B cell (primary cell): Measurements from ENCODE around the gene PTGES. TPM values are rescaled to one million over a fixed set of nuclear protein-coding genes. Genes with fewer than 3 reads are reported as not detected.

Experiments
- ATAC-seq: fragments of 200-7000 bp; cut with Tn5 transposase; one replicate; pipeline ENCODE4 v1.10.0; 2021; ENCODE audit warnings: low read depth, mild to moderate bottlenecking, moderate number of reproducible peaks, moderate library complexity
- CTCF ChIA-PET: fragments of 350-600 bp; sonication (Branson Sonifier 250); formaldehyde crosslinking; loops from one replicate; lab custom pipeline; 2021; ENCODE audit warnings: antibody characterized with exemption, inconsistent platforms; lab: Charles Lee
- POLR2A ChIA-PET: fragments of 350-600 bp; sonication (Branson Sonifier 250); formaldehyde crosslinking; loops from one replicate; lab custom pipeline; 2021; ENCODE audit warnings: antibody characterized with exemption; lab: Charles Lee
- DNase-seq: peaks from one replicate; pipeline ENCODE4 v3.0.0; 2013
- H2AFZ ChIP-seq: 2 replicates; pipeline ENCODE4 v1.6.1; 2012; ENCODE audit warnings: mild to moderate bottlenecking, low read depth, low read length; ENCODE audit not compliant: insufficient read depth, poor library complexity, severe bottlenecking
- H3K27ac ChIP-seq, 2 donors: 1 replicate in 1 of 2; 2 replicates in 1 of 2; pipeline ENCODE4 v1.5.1; 2012 to 2013; ENCODE audit warnings: low read length in 2 of 2, mild to moderate bottlenecking in 2 of 2, moderate library complexity in 1 of 2
- H3K27me3 ChIP-seq, 4 experiments: fragments of 200-600 bp in 1 of 4; sonication (generic) in 1 of 4; replicated peaks in 1 of 4; 1 replicate in 2 of 4; 2 replicates in 2 of 4; pipeline versions ENCODE4 v1.6.1 to v1.7.0; 2013 to 2016; ENCODE audit warnings: low read length in 3 of 4, mild to moderate bottlenecking in 2 of 4, mixed read lengths in 1 of 4, moderate library complexity in 1 of 4; ENCODE audit not compliant: insufficient read depth in 4 of 4, control insufficient read depth in 3 of 4; ENCODE audit errors: control extremely low read depth in 1 of 4
- H3K36me3 ChIP-seq, 2 experiments: replicated peaks in 1 of 2; 1 replicate in 1 of 2; 2 replicates in 1 of 2; pipeline versions ENCODE4 v1.6.1 to v1.7.1; 2013; ENCODE audit warnings: low read length in 1 of 2; ENCODE audit not compliant: insufficient read depth in 2 of 2, control insufficient read depth in 1 of 2; ENCODE audit errors: control extremely low read depth in 1 of 2, extremely low read depth in 1 of 2
- H3K4me1 ChIP-seq, 2 donors: fragments of 200-600 bp in 1 of 2; sonication (generic) in 1 of 2; 1 replicate in 1 of 2; 2 replicates in 1 of 2; pipeline versions ENCODE4 v1.5.1 to v1.6.1; 2013 to 2017; ENCODE audit warnings: low read length in 2 of 2; ENCODE audit not compliant: control insufficient read depth in 2 of 2, insufficient read depth in 2 of 2
- H3K4me2 ChIP-seq: replicated peaks from 2 replicates; pipeline ENCODE3; 2012; ENCODE audit warnings: mild to moderate bottlenecking, low read depth, low read length; ENCODE audit not compliant: poor library complexity, severe bottlenecking
- H3K4me3 ChIP-seq, 5 experiments: fragments of 200-600 bp in 1 of 5; sonication (generic) in 1 of 5; 1 replicate in 3 of 5; 2 replicates in 2 of 5; pipeline versions ENCODE4 v1.5.1 to v1.7.0; 2011 to 2016; ENCODE audit warnings: low read length in 4 of 5, mild to moderate bottlenecking in 4 of 5, low read depth in 2 of 5, control low read depth in 1 of 5, moderate library complexity in 1 of 5; ENCODE audit not compliant: insufficient read depth in 1 of 5; ENCODE audit errors: control extremely low read depth in 1 of 5, extremely low read depth in 1 of 5
- H3K79me2 ChIP-seq: fragments of 200-600 bp; sonication (generic); one replicate; pipeline ENCODE4 v1.6.0; 2016; ENCODE audit warnings: low read length; ENCODE audit not compliant: control insufficient read depth, insufficient read depth
- H3K9ac ChIP-seq: fragments of 200-600 bp; sonication (generic); 2 replicates; pipeline ENCODE4 v1.6.1; 2017; ENCODE audit warnings: mild to moderate bottlenecking, low read length, moderate library complexity
- H3K9me3 ChIP-seq, 3 donors: one replicate each; pipeline versions ENCODE4 v1.6.1 to v1.7.1; 2013; ENCODE audit warnings: low read length in 2 of 3; ENCODE audit not compliant: control insufficient read depth in 2 of 3, insufficient read depth in 1 of 3; ENCODE audit errors: control extremely low read depth in 1 of 3
- H4K20me1 ChIP-seq: 2 replicates; pipeline ENCODE4 v1.6.0; 2012; ENCODE audit warnings: mild to moderate bottlenecking, low read length; ENCODE audit not compliant: insufficient read depth, control insufficient read depth, poor library complexity, severe bottlenecking
- H3K27ac Mint-ChIP-seq: one replicate; pipeline ENCODE4 v1.8.0; 2021; ENCODE audit warnings: mixed read lengths
- H3K27me3 Mint-ChIP-seq: one replicate; pipeline ENCODE4 v1.8.0; 2021; ENCODE audit warnings: mixed read lengths
- H3K4me1 Mint-ChIP-seq: one replicate; pipeline ENCODE4 v1.8.0; 2021; ENCODE audit warnings: mixed read lengths
- H3K4me3 Mint-ChIP-seq: one replicate; pipeline ENCODE4 v1.8.0; 2021; ENCODE audit warnings: mixed read lengths
- H3K9me3 Mint-ChIP-seq: one replicate; pipeline ENCODE4 v1.8.0; 2022; ENCODE audit warnings: mixed read lengths; ENCODE audit not compliant: insufficient read depth
- EZH2 ChIP-seq: IDR thresholded peaks from 2 replicates; pipeline ENCODE4 v1.6.1; 2012; ENCODE audit warnings: borderline replicate concordance, low read depth, mild to moderate bottlenecking, moderate library complexity, low read length; ENCODE audit not compliant: insufficient read depth, poor library complexity, severe bottlenecking
- WGBS: methylation state at CpG from one replicate; pipeline ENCODE4 v1.1.5; 2013; ENCODE audit warnings: missing lambda C conversion rate; ENCODE audit not compliant: insufficient coverage; 5-methylcytosine and 5-hydroxymethylcytosine counted together
- intact Hi-C: fragments of 100-400 bp; cut with micrococcal nuclease; formaldehyde crosslinking; loops from one replicate; pipeline ENCODE4 v1.10.0; 2022
- polyA plus RNA-seq: library from polyadenylated mRNA; depleted of rRNA; stranded (reverse); fragments of >200 nt; gene quantifications from 2 replicates; pipeline ENCODE4 v1.2.3, GENCODE V29; 2012
- total RNA-seq, 2 donors: library from RNA; stranded (reverse); fragments of 120-200 nt in 1 of 2; gene quantifications; 1 replicate in 1 of 2; 2 replicates in 1 of 2; pipeline versions ENCODE4 v1.2.3 to v1.2.4, GENCODE V29; 2013 to 2022
- TF ChIP-seq, protein P1 (sequence below): fragments of 200-600 bp; IDR thresholded peaks from one replicate; pipeline ENCODE4 v1.8.0; 2022; ENCODE audit warnings: antibody characterized with exemption, mild to moderate bottlenecking

Gene PTGES
- total and polyA plus RNA-seq, 2 donors (not counting 1 experiment from before 2014, with no cell fraction given), result not detected

- H3K4me3 Mint-ChIP-seq, result no peak overlapping the region
- no peak for ATAC-seq
These were observed 19.8 kb downstream of the PTGES start for GRCh38 chr9:129732946-129733631.

GRCh38 chr9:129732100-129732499, 20.7 kb downstream of the PTGES start:
- no peaks in the 10 kb centered on the region for H4K20me1 ChIP-seq
- no peak overlapping the region for H3K27ac Mint-ChIP-seq
- 86% methylated on average over 10 of the region's 10 CpGs for whole genome bisulfite sequencing
- H3K4me1 ChIP-seq, result peaks cover 0 to 2% of the 10 kb centered on the region in 2 donors
- no peak overlapping the region for H3K9ac ChIP-seq
- H3K79me2 ChIP-seq, result no peaks in the 10 kb centered on the region
- H3K4me3 Mint-ChIP-seq, result no peak overlapping the region
- H3K27ac ChIP-seq, result no peak overlapping the region
- H3K4me2 ChIP-seq, result no peak overlapping the region
- ChIA-PET POLR2A (no interaction called here), CTCF (no interaction called here)
- ATAC-seq (no peak), DNase-seq (no peak)
- no peak overlapping the region for H2AFZ ChIP-seq
- H3K27me3 Mint-ChIP-seq, result peaks cover 13% of the 10 kb centered on the region
- H3K9me3 ChIP-seq, result no peaks in the 10 kb centered on the region
- intact Hi-C loops, result no loop called here
- H3K4me3 ChIP-seq, result no peak overlapping the region
- H3K9me3 Mint-ChIP-seq, result no peaks in the 10 kb centered on the region
- H3K4me1 Mint-ChIP-seq, result peaks cover 1% of the 10 kb centered on the region
- peaks cover 0 to 6% (median 0%) of the 10 kb centered on the region in 4 experiments for H3K27me3 ChIP-seq
- TF ChIP-seq, protein P1, sequence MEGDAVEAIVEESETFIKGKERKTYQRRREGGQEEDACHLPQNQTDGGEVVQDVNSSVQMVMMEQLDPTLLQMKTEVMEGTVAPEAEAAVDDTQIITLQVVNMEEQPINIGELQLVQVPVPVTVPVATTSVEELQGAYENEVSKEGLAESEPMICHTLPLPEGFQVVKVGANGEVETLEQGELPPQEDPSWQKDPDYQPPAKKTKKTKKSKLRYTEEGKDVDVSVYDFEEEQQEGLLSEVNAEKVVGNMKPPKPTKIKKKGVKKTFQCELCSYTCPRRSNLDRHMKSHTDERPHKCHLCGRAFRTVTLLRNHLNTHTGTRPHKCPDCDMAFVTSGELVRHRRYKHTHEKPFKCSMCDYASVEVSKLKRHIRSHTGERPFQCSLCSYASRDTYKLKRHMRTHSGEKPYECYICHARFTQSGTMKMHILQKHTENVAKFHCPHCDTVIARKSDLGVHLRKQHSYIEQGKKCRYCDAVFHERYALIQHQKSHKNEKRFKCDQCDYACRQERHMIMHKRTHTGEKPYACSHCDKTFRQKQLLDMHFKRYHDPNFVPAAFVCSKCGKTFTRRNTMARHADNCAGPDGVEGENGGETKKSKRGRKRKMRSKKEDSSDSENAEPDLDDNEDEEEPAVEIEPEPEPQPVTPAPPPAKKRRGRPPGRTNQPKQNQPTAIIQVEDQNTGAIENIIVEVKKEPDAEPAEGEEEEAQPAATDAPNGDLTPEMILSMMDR, result no peak
- TF ChIP-seq EZH2, result no peak
- no peaks in the 10 kb centered on the region for H3K36me3 ChIP-seq

More at GRCh38 chr9:129732946-129733631, 19.8 kb downstream of the PTGES start:
- Histone ChIP-seq H3K4me3 (no peak overlapping the region), H3K4me2 (no peak overlapping the region), H3K36me3 (no peaks in the 10 kb centered on the region), H3K9ac (no peak overlapping the region), H4K20me1 (no peaks in the 10 kb centered on the region), H3K4me1 (peaks cover 0 to 12% of the 10 kb centered on the region in 2 donors), H2AFZ (no peak overlapping the region), H3K79me2 (no peaks in the 10 kb centered on the region), H3K27ac (no peak overlapping the region), H3K9me3 (no peaks in the 10 kb centered on the region), H3K27me3 (peaks cover 0 to 6% (median 0%) of the 10 kb centered on the region in 4 experiments)
- CTCF ChIA-PET, result no interaction called here
- 92% methylated on average over 14 of the region's 23 CpGs for WGBS
- Mint-ChIP-seq H3K27ac (no peak overlapping the region), H3K4me1 (peaks cover 4% of the 10 kb centered on the region), H3K9me3 (no peaks in the 10 kb centered on the region), H3K27me3 (peaks cover 9% of the 10 kb centered on the region)
- no peak for DNase-seq
- intact Hi-C loops, result no loop called here
- TF ChIP-seq, protein P1, result no peak
- TF ChIP-seq EZH2, result no peak
- POLR2A ChIA-PET, result no interaction called here
